ENCODE data around the gene CDHR3.

Gene CDHR3

GRCh38 chr7:106054156-106054910 is 91.3 kb downstream of the CDHR3 start:
- no peak for DNase-seq

- DNase-seq: no peak
These were observed 92.0 kb downstream of the CDHR3 start for GRCh38 chr7:106054971-106055532.

DNA sequence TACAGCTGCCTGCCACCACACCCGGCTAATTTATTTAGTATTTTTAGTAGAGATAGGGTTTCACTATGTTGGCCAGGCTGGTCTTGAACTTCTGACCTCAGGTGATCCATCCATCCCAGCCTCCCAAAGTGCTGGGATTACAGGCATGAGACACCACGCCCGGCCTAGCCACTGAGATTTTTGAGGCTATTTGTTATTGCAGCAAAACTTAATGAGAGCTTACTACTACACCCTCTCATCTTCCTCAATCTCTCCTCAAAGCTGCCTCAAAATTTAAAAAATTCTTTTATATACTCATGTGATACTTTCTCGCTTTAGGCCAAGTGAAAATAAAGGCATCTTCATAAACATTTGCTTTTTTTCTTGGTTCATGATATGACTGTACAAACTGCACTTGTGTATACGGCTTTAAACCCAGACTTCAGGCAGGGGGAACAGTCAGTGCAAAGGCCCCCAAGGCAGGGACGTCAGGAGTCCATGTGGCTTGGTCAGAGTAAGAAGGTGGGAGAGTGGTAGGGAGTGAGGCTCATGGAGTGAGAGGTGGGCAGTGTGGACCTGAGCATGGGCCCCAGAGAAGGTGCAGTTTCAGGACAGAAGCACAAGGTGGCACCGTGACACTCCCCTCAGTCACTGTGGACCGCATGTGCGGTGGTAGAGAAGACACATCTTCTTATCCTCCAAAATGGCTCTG is 93.6 kb downstream of the CDHR3 start:
- DNase-seq: peak; percentile 68

GRCh38 chr7:106057204-106057961 is 94.3 kb downstream of the CDHR3 start:
- DNase-seq: no peak

DNA sequence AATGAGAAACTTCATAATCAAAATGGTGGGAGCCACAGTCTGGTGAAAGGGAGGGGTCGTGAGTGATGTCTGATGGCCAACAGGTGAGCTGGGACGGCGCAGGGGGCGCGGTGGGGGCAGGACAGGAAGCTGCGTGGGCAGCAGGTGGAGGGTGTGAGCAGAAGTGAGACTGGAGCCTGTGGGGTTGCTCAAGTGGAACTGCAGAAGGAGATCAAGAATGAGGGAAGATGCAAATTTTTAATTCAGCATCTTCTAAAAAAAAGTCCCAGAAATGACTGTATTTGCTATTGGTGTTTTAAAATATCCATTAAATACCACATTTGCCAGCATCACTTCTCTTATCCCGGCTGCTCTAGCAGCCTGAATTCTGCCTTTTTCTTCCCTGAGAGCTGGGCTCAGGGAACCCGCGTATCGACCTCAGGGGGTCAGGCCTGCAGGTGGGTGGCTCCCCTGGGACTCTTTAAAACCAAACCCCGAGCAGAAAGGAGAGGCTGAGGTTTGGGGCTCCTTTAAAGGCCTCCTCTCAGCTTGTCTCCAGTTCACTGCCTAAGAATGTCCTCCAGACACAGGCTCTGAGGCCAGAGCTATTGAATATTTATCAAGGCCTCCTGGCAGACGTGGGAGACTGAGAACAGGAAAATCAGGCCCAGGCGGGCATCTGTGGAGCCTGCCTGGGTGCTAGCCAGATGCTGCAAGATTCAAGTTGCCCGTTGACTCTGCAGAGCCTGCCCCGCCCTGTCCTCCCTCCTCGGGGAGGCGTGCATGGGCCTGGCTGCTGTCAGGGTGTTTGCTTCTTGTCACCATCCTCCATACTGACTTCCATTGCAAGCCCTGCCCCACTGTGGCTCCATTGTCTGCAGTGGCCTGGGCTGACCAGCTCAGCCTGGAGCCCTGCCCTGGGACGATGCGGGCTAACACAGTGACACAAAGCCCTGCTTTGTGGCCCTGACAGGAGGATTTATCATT is 95.2 kb downstream of the CDHR3 start:
- no peak for DNase-seq

DNA sequence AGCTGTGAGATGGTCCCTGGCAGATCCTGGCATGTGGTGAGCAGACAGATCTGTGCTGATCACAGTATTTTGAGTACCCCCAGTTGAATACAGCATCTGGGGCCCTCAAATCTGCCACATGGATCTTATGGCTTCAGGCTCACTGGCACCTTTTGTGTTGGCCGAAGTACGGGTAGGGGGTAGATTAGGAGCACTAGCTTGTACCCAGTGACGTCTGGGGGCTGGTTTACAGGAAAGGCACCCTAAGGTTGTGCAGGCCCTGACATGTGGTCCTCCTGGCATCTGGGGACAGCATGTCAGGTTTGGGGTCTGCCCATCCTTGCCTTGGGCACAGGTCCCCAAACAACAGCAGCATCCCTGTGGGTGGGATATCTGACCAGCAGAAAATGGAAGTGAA is 95.9 kb downstream of the CDHR3 start:
- DNase-seq: no peak

- no peak for DNase-seq
These were observed 96.5 kb downstream of the CDHR3 start for GRCh38 chr7:106059556-106059955.

- no peak for DNase-seq
These were observed 97.4 kb downstream of the CDHR3 start for GRCh38 chr7:106060394-106060920.

- no peak for DNase-seq
These were observed 98.4 kb downstream of the CDHR3 start for GRCh38 chr7:106061301-106061979.

- no peak for DNase-seq
These were observed 98.9 kb downstream of the CDHR3 start for GRCh38 chr7:106062006-106062405.

DNA sequence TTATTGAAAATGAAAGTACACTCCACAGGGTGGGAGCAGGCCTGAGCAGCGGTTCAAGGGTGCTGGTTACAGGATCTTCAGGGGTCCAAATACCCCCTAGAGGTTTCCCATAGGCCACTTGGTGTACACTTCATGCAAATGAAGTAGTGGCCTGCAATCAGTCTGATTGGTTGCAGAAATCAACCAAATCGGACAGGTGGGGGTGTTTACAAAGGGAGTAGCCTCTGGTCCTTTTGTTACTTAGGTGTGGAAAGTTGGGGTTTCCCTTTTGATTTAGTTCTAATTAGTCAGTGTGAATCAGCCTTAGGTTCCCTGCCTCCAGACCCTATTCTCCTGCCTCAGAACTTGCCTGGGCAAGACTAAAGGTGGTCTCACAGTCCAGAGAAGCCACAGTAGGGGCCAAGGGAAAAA is 99.5 kb downstream of the CDHR3 start:
- no peak for DNase-seq

DNA sequence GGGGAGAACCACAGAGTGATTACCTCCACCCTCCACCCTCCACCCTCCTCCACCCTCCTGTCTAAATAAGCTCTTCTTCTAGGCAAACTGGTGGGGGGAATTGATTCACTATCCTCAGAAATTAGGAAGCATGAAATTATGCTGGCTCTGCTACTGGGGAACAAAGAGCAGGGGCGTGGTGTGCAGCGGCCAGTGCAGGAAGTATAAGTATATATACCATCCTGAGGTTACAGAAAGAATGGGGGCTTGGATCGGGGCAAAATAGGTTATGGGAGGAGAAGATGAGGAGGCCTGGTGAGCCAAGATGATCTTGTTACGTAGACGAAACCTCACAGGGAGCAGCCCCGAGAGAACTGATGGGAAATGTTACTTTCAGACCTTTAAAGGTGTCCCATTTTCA is 100.0 kb downstream of the CDHR3 start:
- DNase-seq: no peak

- no peak for DNase-seq
These were observed 100.6 kb downstream of the CDHR3 start for GRCh38 chr7:106063692-106064091.

GRCh38 chr7:106064316-106064715 is 101.3 kb downstream of the CDHR3 start:
- DNase-seq: no peak

GRCh38 chr7:106064771-106065574 is 101.9 kb downstream of the CDHR3 start:
- DNase-seq: no peak

GRCh38 chr7:106065575-106066500 is 102.8 kb downstream of the CDHR3 start:
- no peak for DNase-seq

DNA sequence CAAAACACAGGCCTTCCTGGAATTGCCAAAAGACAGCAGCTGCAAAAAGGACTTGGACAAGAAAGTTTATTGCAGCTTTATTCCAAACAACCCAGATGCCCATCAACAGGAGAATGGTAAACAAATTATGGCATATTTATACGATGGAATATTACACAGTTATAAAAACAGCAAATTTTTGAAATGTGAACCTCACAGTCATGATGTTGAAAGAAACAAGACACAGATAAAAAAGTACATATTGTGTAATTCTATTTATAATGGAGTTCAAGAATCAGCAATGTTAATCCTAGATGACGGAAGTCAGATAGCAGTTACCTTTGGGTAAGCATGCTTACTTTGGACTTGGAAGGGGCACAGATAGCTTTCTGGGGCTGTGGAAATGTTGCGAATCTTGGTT is 104.6 kb downstream of the CDHR3 start:
- DNase-seq: no peak

DNA sequence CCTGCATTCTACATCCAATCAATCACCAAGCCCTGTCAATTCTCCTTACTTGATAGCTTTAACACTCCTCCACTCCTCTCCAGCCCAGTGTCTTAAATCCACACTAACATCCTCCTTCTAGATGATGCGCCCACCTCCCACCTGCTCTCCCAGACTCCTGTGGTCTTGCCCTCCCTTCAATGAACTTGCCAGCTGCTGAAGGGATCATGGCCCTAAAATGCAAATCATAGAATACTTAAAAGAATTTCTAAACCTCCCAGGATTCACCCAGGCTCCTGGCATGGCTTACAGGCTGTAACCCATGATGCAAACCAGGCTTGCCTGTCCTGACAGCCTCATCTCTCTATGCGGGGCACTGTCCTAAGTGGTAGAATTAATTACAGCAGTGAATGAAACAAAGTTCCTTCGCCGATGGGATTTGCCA is 105.5 kb downstream of the CDHR3 start:
- DNase-seq: no peak

DNA sequence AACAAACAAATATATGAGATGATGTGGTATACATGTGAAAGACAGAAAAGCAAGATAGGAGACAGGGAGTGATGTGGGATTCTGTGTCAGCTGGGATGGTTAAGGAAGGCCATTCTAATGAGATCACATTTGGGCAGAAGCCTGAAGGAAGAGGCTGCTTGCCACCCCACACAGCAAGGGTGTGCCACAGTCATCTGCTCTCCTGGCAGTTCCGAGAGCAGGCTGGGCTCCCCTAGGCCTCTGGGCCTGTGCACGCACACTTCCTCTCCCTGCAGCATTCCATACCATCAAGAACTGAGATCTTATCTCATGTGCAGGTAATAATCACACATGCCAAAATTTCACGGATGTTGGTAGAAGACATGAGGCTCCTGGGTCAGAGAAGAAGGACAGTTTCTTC is 105.9 kb downstream of the CDHR3 start:
- no peak for DNase-seq
